Raji (cell line): ENCODE results near the gene MARCHF2.

ENCODE experiments used
- POLR2A ChIP-seq: IDR thresholded peaks from 2 replicates; pipeline ENCODE4 v1.6.1; 2011; ENCODE audit warnings: low read depth, low read length, control low read depth; ENCODE audit not compliant: insufficient read depth

MARCHF2 gene

DNA sequence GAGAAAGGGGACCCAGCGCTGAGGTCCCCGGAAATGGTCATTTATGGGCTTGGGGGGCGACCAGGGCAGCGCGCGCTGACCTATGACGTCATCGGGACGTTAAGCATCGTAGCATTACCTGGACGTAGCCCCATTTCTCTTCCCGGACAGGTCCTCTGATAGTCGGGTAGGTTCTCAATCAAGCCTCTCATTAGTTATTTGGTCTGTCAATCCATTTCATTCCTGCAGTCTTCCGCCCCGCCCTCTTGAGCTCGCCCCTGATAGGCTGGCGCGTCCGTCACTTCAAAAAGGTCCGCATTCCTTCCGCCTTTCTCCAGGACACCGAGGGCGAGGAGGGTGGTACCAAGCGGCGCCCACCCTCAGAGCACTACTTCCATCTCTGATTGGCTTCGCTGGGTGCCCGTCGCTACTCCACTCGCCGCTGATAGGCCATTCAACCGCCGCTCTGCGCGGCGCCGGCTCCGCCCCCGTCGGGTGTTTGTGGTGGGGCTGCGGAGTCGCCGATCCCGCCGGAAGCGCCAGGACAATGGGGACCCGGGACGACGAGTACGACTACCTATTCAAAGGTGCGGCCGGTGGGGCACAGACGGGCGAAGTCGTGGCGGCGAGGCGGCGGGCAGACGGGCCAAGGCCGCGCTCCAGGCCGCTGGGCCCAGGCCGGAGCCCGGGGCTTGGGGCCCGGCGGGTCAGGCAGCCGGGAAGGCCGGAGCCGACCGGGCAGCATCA is 23.1 kb upstream of the MARCHF2 start, which contains the start of gene RAB11B:
Gene RAB11B (plus strand): TSS at position 470 of the 726 bp plus-strand sequence. CDS start 57 bp downstream, at position 527.
- TF ChIP-seq POLR2A, result peak; percentile 47; the same call in 1 of the 2 replicates

DNA sequence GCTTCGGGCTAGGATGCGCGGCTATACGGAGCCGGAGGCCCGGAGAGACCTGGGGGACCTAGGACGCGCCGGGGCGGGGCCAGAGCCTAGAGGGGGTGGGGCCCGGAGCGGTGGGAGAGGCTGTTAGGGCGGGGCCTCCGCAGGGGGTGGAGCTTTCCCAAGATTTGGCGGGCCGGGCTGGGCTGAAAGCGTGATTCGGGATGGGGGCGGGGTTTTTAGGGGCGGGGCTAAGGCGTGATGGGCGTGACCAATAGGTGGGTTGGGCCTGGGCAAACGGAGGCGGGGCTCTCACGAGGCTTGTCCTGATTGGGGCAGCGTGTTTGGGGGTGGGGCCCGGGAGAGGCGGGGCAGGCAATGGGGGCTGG is 22.5 kb upstream of the MARCHF2 start:
- no peak for TF ChIP-seq POLR2A

DNA sequence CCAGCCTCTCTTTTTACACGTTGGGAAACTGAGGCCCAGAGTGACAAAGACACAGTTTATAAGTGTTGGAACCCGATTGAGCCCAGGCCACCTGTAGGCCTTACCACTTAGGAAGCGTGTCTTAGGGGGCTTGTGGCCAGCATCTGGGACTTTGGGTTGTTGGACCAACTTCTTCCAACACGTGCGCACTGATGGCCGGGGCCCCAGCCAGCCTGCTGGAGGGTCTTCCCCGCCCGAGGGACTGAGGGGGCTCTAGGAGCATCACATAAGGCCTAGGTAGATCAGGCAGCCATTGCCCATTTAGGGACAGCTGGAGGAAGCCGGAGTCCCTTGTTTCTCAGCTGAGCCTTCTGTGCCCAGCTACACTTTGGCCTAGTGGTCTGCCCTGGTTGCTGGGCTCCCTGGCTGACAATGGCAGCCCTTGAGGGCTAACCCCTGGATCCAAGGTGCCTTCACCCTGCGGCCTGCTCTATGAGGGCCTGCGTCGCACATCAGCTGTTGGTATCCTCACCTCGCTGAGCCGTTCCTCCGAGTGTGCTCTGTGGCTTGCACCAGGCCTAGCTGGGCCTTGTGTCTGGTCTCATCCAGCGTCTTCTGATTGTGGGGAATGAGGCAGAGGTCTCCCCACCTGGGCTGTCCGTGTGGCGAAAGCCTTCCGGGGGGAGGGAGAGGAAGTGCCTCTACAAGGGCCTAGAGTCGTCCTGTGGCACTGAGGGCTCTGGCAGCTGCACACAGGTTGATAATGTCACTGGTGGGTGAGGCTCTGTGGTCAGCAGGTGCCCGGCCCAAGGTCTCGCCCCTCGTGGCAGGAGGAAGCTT is 21.7 kb upstream of the MARCHF2 start:
- no peak for TF ChIP-seq POLR2A

DNA sequence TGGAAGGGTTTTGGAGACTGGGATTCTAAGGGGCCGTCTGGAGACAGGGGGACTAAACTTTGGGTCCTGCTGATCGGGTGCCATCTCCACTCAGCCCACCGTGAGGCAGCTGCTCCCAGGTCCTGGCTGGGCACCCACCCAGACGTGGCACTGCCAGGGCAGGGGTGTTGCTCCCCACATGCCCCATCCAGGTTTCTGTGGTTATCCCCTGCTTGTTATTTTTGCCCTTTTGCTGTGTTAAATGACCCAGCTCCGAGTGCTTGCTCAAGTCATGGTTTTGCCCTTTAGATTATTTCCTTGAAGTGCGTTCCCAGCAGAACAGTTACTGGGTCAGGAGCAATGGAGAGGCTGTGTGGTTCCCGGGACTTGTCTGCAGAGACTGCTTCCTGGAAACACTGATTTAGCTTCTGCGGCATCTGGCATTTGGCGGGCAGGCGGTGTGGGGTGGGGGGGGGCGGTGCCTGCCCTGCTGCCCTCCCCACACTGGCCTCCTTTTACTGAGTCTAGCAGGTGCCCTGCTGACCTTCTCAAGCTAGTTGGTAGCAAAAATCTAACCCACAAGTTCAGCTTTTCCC is 21.0 kb upstream of the MARCHF2 start:
- TF ChIP-seq POLR2A, result no peak

DNA sequence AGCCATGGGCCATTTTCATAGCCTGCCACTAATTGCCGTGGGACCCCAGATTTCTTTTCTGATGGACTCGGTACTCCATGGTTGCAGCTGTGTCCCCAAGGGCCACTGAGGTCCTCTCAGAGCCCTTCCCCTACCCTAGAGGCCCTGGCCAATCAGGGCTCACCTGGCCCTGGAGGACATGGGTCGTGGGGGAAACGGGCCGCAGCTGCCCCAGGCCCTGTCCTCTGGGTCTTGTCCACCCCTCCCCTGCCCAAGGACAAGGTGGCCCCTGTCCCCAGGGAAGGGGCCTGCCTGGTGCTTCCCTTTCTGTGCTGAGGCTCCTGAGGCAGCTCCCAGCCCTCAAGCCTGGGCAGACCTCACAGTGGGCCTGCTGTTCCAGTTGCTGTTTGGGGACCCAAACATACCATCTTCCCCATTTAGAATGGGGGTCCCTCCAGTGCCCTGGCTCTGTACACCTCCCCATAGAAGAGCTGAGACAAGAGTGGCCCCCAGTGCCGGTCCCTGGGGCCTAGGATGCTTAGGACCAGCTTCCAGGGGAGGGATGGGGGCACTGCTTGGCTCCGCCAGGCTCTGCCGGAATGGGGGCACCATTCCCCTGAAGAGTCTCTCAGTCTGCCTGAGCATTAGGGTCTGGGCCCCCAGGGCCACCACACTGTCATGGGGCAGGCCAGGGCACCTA is 19.8 kb upstream of the MARCHF2 start:
- TF ChIP-seq POLR2A, result no peak

DNA sequence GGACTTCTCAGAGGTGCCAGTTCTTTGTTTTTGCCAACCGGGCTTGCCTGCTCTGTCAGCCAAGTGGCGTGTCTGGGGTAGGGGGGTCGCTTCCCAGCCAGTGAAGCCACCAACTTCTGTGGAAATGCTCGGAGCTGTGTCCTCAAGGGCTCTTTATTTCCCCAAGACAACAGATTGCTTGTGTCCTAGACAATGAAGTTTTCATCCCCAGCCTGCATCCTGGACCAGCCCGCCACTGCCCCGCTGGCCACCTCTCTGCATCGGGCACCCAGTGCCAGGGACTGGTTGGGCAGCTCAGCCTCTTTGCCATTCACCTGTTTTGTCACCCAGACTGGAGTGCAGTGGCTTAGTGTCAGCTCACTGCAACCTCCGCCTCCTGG is 19.2 kb upstream of the MARCHF2 start:
- no peak for TF ChIP-seq POLR2A

DNA sequence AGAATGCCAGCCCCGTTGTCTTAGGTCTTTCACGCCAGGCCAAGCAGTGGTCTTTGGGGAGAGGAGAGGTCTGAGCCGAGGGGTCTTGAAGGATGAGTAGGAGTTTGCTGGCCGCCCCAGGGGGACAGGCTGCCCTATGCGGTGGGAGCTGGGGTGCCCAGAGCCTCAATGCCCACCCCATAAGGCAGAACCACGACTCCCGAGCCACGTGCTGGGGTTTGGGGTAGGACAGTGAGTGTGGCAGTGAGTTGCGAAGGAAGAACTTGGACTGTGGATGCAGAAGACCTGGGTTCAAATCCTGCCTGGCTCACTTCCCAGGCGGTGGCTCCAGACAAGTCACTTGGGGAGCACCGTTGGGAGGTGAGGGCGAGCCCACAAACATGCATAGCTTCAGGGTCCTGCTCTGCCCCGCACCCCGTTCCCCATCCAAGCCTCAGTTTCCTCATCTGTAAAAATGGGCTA is 17.5 kb upstream of the MARCHF2 start:
- no peak for TF ChIP-seq POLR2A

DNA sequence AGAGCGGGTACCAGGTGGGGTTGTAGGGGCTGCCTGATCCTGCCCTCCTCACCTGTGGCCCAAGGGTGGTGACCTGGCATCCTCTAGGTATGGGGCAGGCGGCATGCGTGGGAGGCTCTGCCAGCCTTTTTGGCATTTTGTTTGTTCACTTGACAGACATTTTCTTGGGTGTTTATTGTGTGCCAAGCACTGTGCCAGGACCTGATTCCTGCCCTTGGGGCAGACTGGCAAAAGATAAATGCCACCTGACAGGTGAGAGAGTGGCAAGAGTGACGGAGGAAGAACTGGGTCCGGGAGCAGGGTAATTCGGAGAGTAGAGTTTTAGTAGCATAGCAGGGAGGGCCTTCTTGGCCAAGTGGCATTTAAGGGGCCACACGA is 16.9 kb upstream of the MARCHF2 start:
- no peak for TF ChIP-seq POLR2A

DNA sequence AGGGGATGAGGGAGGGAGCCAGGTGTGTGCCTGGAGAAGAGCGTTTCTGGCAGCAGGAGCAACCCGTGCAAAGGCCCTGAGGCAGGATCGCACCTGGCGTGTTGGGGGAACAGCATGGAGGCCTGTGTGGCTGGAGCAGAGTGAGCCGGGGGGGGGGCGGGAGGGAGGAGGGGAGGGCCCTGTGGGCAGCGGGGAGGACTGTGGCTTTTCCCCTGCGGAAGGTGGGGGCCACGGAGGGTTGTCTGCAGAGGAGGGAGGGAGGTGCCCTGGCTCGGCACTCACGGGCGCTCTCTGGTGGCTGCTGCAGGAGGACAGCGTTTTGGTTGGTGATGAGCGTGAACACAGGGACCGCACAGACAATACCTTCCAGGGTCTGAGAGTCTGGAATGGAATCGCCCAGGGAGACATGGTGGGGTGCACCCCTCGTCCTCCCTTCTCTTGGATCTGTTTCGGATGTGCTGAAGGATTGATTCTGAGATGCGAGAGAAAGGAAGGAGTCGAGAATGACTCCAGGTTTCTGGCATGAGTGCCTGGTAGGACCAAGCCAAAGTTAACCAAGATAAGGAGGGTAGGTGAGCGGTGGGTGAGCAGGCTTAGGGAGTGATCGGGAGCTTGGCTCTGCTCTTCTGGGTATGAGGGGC is 16.4 kb upstream of the MARCHF2 start:
- no peak for TF ChIP-seq POLR2A

DNA sequence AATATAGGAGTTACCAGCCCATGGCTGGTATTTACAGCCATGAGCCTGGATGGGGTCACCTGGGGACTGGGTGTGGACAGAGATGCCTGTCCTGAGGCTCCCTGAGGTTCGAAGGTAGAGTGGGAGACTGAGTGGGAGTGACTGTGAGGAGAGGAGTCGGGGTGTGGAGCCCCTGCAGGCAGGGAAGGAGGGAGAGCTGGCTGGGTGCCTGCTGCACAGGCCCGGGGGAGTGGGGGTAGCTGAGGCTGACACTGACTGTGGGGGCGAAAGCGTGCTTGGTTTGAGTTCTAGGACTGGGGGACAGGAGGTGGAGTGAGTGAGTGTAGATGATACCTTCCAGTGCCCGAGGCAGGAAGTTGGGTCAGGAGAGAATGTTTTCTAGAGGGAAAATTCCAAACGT is 15.8 kb upstream of the MARCHF2 start:
- TF ChIP-seq POLR2A, result no peak

DNA sequence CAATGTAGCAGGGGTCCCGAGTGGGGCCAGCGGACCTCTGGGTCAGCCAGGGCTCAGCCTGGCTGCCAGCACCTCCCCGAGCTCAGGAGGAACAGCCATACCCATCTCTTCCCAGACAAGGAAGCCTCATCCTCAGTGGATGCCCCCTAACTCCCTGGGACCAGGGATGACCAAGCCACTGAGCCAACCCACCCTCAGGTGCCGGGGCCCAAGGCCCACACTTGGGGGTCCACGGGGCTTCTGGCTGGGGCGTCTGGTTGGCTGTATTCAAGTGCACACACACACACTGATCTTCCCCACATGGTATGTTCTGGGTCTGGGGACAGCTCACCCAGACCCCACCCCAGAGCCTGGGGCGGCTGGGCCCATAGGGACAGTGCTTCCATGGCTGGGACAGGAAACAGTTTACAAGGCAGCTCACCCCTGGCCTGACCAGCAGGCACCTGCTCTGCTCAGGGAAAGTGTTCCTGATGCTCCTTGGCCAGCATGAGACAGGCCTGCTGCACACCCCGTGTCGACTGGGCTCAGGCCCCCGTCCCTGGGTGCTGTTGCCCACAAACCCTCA is 15.3 kb upstream of the MARCHF2 start:
- no peak for TF ChIP-seq POLR2A

DNA sequence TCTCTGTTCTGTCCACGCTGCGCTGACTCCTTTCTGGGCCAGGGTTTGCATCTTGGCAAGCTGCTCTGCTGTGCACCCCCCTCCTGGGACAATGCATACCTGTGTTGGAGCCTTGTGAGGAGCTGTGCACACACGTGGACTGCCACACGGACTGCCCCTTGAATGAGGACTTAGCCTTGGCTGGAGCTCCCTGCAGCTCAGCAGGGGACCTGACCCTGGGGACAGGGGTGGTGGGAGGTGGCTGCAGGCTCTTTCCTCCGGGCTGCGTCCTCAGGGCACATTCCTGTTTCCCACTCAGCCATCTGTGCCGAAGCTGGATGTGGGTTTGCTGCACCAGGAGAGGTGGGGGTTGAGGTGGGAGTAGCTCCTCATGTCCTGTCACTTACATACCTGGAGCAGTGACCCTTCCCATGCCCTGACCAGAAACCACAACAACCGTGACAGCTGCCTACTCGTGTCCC is 14.8 kb upstream of the MARCHF2 start:
- no peak for TF ChIP-seq POLR2A

DNA sequence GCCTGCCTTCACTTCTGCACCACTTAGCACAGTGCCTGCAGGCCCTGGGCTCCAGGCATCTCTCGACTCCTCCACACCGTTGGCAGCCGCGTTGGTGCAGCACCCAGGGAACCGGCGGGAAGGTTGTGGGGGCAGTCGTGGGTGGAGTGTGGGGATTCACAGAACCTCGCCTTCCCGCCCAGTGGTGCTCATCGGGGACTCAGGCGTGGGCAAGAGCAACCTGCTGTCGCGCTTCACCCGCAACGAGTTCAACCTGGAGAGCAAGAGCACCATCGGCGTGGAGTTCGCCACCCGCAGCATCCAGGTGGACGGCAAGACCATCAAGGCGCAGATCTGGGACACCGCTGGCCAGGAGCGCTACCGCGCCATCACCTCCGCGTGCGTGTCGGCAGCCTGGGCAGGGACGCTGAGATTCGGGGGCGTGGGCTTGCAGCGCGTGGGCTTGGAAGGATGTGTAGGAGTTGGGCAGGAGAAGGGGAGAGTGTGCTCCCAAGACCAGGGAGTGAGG is 13.4 kb upstream of the MARCHF2 start:
- TF ChIP-seq POLR2A, result no peak

DNA sequence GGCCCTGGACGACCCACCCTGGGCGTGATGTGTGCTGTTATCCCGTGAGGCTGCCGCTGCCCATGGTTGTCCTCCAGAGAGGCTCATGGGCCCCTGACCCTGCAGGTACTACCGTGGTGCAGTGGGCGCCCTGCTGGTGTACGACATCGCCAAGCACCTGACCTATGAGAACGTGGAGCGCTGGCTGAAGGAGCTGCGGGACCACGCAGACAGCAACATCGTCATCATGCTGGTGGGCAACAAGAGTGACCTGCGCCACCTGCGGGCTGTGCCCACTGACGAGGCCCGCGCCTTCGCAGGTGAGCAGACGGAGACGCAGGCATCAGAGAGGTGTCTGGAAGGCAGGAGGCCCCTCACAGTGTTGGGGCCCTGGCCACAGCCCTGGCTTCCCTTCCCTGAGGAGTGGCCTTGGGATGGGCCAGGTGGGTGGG is 11.1 kb upstream of the MARCHF2 start:
- TF ChIP-seq POLR2A, result no peak

DNA sequence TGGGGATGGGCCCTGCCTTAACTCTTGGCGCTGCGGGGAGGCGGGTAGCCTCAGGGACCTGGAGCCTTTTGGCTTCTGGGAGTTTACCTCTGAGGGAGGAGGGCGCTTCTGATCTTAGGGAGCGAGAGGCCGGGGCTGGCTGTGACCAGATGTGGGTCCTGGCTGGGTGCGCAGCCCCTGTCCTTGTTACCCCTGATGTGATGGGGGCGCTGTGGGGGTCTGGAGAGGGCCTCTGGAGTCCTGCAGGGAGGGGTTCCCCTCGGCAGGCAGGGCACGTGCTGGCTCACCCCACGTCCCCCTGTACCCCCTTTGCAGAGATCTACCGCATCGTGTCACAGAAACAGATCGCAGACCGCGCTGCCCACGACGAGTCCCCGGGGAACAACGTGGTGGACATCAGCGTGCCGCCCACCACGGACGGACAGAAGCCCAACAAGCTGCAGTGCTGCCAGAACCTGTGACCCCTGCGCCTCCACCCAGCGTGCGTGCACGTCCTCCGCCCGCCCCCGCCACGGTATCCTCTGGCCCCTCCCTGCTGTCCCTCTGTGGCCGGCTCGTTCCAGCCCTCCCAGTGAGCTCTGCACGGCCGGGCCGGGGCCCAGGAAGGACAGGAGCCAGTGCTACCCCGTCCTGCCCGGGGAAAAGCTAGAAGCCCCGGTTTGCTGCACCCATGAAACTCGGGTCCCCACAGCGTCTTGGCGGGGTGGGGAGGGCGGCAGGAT is 9.8 kb upstream of the MARCHF2 start:
- TF ChIP-seq POLR2A, result no peak
